SK-N-SH (cell line): ENCODE results near the gene SGTB. TPM values are rescaled to one million over a fixed set of nuclear protein-coding genes. Genes with fewer than 3 reads are reported as not detected.
A peak's percentile ranks its signal among the peaks of the same experiment; 100 is the strongest.

ENCODE experiments used
- CTCF ChIA-PET: fragments of 300-600, 350-600 bp; formaldehyde crosslinking; extraction: SDS; loops from one replicate; lab custom pipeline; 2021; lab: Yijun Ruan, JAX
- POLR2A ChIA-PET: fragments of 350-600 bp; sonication (Branson Sonifier 250); formaldehyde crosslinking; extraction: SDS; loops from one replicate; lab custom pipeline; 2020; ENCODE audit warnings: antibody characterized with exemption, inconsistent platforms; lab: Yijun Ruan, JAX
- DNase-seq: peaks from one replicate; pipeline ENCODE4 v3.0.0; 2012
- H2AFZ ChIP-seq: fragments of 200-600 bp; sonication (generic); 2 replicates; pipeline ENCODE4 v1.8.1; 2016; ENCODE audit warnings: antibody characterized with exemption, mild to moderate bottlenecking, low read depth
- H3F3A ChIP-seq: fragments of 200-600 bp; sonication (generic); replicated peaks from 2 replicates; pipeline ENCODE3; 2016; ENCODE audit warnings: antibody characterized with exemption, mild to moderate bottlenecking; ENCODE audit not compliant: insufficient read depth
- H3K27ac ChIP-seq, 2 experiments: fragments of 200-500 bp in 1 of 2; fragments of 200-600 bp in 1 of 2; sonication (Bioruptor generic) in 1 of 2; sonication (generic), shearing (Covaris generic) in 1 of 2; 2 replicates each; pipeline versions ENCODE4 v1.5.1 to v1.6.1; 2014 to 2016; ENCODE audit warnings: low read depth in 2 of 2, inconsistent platforms in 1 of 2, low read length in 1 of 2, mild to moderate bottlenecking in 1 of 2, mixed read lengths in 1 of 2
- H3K27me3 ChIP-seq: fragments of 200-600 bp; sonication (generic), shearing (Covaris generic); 2 replicates; pipeline ENCODE4 v1.6.1; 2016; ENCODE audit warnings: mixed run types; ENCODE audit not compliant: insufficient read depth
- H3K36me3 ChIP-seq, 2 experiments: fragments of 200-500 bp in 1 of 2; fragments of 200-600 bp in 1 of 2; sonication (Bioruptor generic) in 1 of 2; sonication (generic) in 1 of 2; replicated peaks in 1 of 2; 2 replicates each; pipeline versions ENCODE3 to v1.5.1; 2014 to 2016; ENCODE audit warnings: low read length in 1 of 2, mild to moderate bottlenecking in 1 of 2; ENCODE audit not compliant: insufficient read depth in 2 of 2, control insufficient read depth in 1 of 2
- H3K4me1 ChIP-seq, 2 experiments: fragments of 200-500 bp in 1 of 2; fragments of 200-600 bp in 1 of 2; sonication (Bioruptor generic) in 1 of 2; sonication (generic), shearing (Covaris generic) in 1 of 2; 2 replicates each; pipeline versions ENCODE4 v1.5.1 to v1.6.1; 2014 to 2016; ENCODE audit warnings: low read depth in 1 of 2, low read length in 1 of 2, mixed run types in 1 of 2; ENCODE audit not compliant: insufficient read depth in 2 of 2, control insufficient read depth in 1 of 2
- H3K4me2 ChIP-seq: fragments of 200-600 bp; sonication (generic), shearing (Covaris generic); 2 replicates; pipeline ENCODE4 v1.6.1; 2017; ENCODE audit warnings: mixed run types
- H3K4me3 ChIP-seq, 2 experiments: fragments of 200-500 bp in 1 of 2; fragments of 200-600 bp in 1 of 2; sonication (Bioruptor generic) in 1 of 2; sonication (generic), shearing (Covaris generic) in 1 of 2; 2 replicates each; pipeline versions ENCODE4 v1.5.1 to v1.8.1; 2014 to 2016; ENCODE audit warnings: low read depth in 2 of 2, inconsistent platforms in 1 of 2, low read length in 1 of 2, mild to moderate bottlenecking in 1 of 2, mixed read lengths in 1 of 2, moderate library complexity in 1 of 2
- H3K79me2 ChIP-seq: fragments of 200-600 bp; sonication (generic); 2 replicates; pipeline ENCODE4 v1.8.1; 2017; ENCODE audit warnings: mild to moderate bottlenecking; ENCODE audit not compliant: insufficient read depth
- H3K9ac ChIP-seq: fragments of 200-600 bp; sonication (generic); 2 replicates; pipeline ENCODE4 v1.6.1; 2017; ENCODE audit warnings: mixed run types
- H3K9me2 ChIP-seq: fragments of 200-600 bp; sonication (generic); 2 replicates; pipeline ENCODE4 v1.6.1; 2017; ENCODE audit warnings: mixed run types
- H3K9me3 ChIP-seq: fragments of 200-600 bp; sonication (generic); 2 replicates; pipeline ENCODE4 v1.6.1; 2017; ENCODE audit warnings: mixed run types, mild to moderate bottlenecking, moderate library complexity
- H4K20me1 ChIP-seq: fragments of 200-600 bp; sonication (generic); 2 replicates; pipeline ENCODE4 v1.6.1; 2017; ENCODE audit warnings: mild to moderate bottlenecking, mixed run types; ENCODE audit not compliant: insufficient read depth
- CTCF ChIP-seq: fragments of 200-600 bp; sonication (generic); IDR thresholded peaks from 2 replicates; pipeline ENCODE4 v1.6.1; 2017; ENCODE audit warnings: antibody characterized with exemption, mild to moderate bottlenecking, moderate library complexity
- FOXJ3 ChIP-seq: sonication (generic); formaldehyde crosslinking; IDR thresholded peaks from 2 replicates; pipeline ENCODE4 v1.5.1; 2020; ENCODE audit warnings: mild to moderate bottlenecking, missing genetic modification reagents
- MEF2A ChIP-seq: IDR thresholded peaks from 2 replicates; pipeline ENCODE4 v1.4.0; 2012; ENCODE audit warnings: low read depth, borderline replicate concordance
- NFIC ChIP-seq: IDR thresholded peaks from 2 replicates; pipeline ENCODE4 v1.4.0; 2012; ENCODE audit warnings: borderline replicate concordance
- PBX3 ChIP-seq: IDR thresholded peaks from 2 replicates; pipeline ENCODE4; 2012
- RAD21 ChIP-seq: IDR thresholded peaks from 2 replicates; pipeline ENCODE4 v1.6.1; 2012; ENCODE audit warnings: mild to moderate bottlenecking, low read length
- WGBS: methylation state at CpG from one replicate; pipeline ENCODE4 v1.1.6; 2017; ENCODE audit warnings: low lambda C conversion rate; 5-methylcytosine and 5-hydroxymethylcytosine counted together
- polyA plus RNA-seq, 3 experiments: library from polyadenylated mRNA; depleted of rRNA; stranded (reverse); fragments of >200 nt; gene quantifications; 2 replicates each; pipeline ENCODE4 v1.2.3, GENCODE V29; 2012

The SGTB gene
- polyA plus RNA-seq, 1 of the 3 experiments (the other 2 are of a cell fraction), result 3.5 TPM

GRCh38 chr5:65663804-65664521 lies 57.9 kb downstream of the SGTB start:
- Histone ChIP-seq H3K9ac (no peak overlapping the region), H3K9me3 (no peaks in the 10 kb centered on the region), H4K20me1 (no peaks in the 10 kb centered on the region), H3K4me2 (no peak overlapping the region), H3K9me2 (no peaks in the 10 kb centered on the region), H3K4me3 (no peak overlapping the region), H3K79me2 (no peaks in the 10 kb centered on the region), H3K36me3 (peaks cover 54 to 75% of the 10 kb centered on the region in 2 experiments), H3K27ac (no peak overlapping the region), H3K27me3 (no peaks in the 10 kb centered on the region), H3F3A (no peaks in the 10 kb centered on the region), H3K4me1 (no peaks in the 10 kb centered on the region), H2AFZ (no peak overlapping the region)
- TF ChIP-seq RAD21, result peak; percentile 8; the same call in 1 of the 2 replicates
- TF ChIP-seq CTCF, result peak; percentile 60
- TF ChIP-seq MEF2A, result no peak
- TF ChIP-seq NFIC, result no peak
- ChIA-PET CTCF (interaction anchor here (0.9 to 4.3 kb wide), 5 partner anchors 11 to 31 kb away, joined by 3 to 24 read pairs (median 7); no protein-coding TSS in a partner anchor), POLR2A (no interaction called here)
- peak; percentile 17 for DNase-seq
- WGBS, result 100% methylated on average over 1 of the region's 1 CpG

- DNase-seq, result no peak
- Histone ChIP-seq H3K9ac (no peak overlapping the region), H3K27ac (no peak overlapping the region), H3K9me2 (no peaks in the 10 kb centered on the region), H3F3A (peaks cover 8% of the 10 kb centered on the region), H3K4me2 (no peak overlapping the region), H2AFZ (no peak overlapping the region), H3K27me3 (no peaks in the 10 kb centered on the region), H3K9me3 (0 out of 2 replicates have a peak, but pooled peaks cover 3% of the 10 kb centered on the region), H3K36me3 (peaks cover 30 to 65% of the 10 kb centered on the region in 2 experiments), H3K79me2 (no peaks in the 10 kb centered on the region), H4K20me1 (no peaks in the 10 kb centered on the region), H3K4me1 (no peaks in the 10 kb centered on the region), H3K4me3 (no peak overlapping the region)
- 69% methylated on average over 2 of the region's 2 CpGs for WGBS
- CTCF ChIA-PET, result no interaction called here
- POLR2A ChIA-PET, result no interaction called here
- TF ChIP-seq PBX3 (no peak), FOXJ3 (CRISPR knock-in tag) (no peak), CTCF (no peak)
Measured at GRCh38 chr5:65654713-65655112, 67.2 kb downstream of the SGTB start.
